HUES64 (cell line): Measurements from ENCODE around the gene TERT.

Experiments
- H3K27ac ChIP-seq: 2 replicates; pipeline ENCODE4 v1.7.0; 2013; ENCODE audit warnings: low read depth, low read length, inconsistent platforms
- H3K27me3 ChIP-seq: 2 replicates; pipeline ENCODE4 v1.6.1; 2013; ENCODE audit warnings: mild to moderate bottlenecking, low read length; ENCODE audit not compliant: insufficient read depth
- H3K36me3 ChIP-seq: 2 replicates; pipeline ENCODE4 v1.6.1; 2013; ENCODE audit warnings: mild to moderate bottlenecking, low read length; ENCODE audit not compliant: insufficient read depth
- H3K4me1 ChIP-seq: 2 replicates; pipeline ENCODE4 v1.6.1; 2013; ENCODE audit warnings: mild to moderate bottlenecking, low read length, moderate library complexity; ENCODE audit not compliant: insufficient read depth
- H3K4me3 ChIP-seq: 2 replicates; pipeline ENCODE4 v1.5.1; 2013; ENCODE audit warnings: mild to moderate bottlenecking, low read length, moderate library complexity
- H3K9ac ChIP-seq: 2 replicates; pipeline ENCODE4 v1.6.1; 2013; ENCODE audit warnings: mild to moderate bottlenecking, low read depth, low read length
- H3K9me3 ChIP-seq: 2 replicates; pipeline ENCODE4 v1.6.1; 2013; ENCODE audit warnings: low read depth, low read length; ENCODE audit not compliant: insufficient read depth
- WGBS: fragments of 150-250, 120-280 bp; methylation state at CpG from one replicate; pipeline ENCODE4 v1.1.7; 2013; ENCODE audit warnings: missing lambda C conversion rate; 5-methylcytosine and 5-hydroxymethylcytosine counted together

TERT gene

DNA sequence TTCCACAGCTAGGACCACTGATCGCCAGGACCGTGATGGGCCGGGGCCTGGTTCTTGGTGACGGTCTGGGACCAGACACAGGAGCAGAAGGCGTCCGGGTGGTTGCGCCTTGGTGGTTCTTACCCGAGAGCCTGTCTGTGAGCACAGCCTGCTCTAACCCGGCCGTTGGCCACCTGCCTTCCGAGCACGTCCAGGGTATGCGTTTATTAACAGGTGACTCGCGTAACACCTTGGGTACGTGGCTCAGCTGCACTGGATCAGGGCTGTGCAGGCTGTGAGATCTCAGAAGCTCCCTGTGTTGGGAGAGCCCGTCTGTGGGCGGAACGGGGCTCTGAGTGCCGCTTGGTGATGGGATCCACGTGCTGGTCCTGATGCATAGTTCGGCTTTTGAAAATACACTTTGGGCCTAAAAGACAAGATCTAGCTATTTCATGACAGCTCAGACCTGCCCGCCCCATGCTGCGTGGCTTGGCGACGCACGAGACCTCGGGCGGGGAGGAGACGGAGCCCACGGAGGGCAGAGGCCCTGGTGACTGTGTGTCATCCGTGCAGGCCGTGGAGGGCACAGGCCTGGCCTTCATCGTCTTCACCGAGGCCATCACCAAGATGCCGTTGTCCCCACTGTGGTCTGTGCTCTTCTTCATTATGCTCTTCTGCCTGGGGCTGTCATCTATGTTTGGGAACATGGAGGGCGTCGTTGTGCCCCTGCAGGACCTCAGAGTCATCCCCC, 76.4 kb downstream of the TERT start:
- Histone ChIP-seq H3K9ac (no peak overlapping the region), H3K36me3 (no peaks in the 10 kb centered on the region), H3K4me3 (no peak overlapping the region), H3K27me3 (no peaks in the 10 kb centered on the region), H3K4me1 (no peaks in the 10 kb centered on the region), H3K27ac (no peak overlapping the region), H3K9me3 (no peaks in the 10 kb centered on the region)
- 94% methylated on average over 38 of the region's 38 CpGs for WGBS

DNA sequence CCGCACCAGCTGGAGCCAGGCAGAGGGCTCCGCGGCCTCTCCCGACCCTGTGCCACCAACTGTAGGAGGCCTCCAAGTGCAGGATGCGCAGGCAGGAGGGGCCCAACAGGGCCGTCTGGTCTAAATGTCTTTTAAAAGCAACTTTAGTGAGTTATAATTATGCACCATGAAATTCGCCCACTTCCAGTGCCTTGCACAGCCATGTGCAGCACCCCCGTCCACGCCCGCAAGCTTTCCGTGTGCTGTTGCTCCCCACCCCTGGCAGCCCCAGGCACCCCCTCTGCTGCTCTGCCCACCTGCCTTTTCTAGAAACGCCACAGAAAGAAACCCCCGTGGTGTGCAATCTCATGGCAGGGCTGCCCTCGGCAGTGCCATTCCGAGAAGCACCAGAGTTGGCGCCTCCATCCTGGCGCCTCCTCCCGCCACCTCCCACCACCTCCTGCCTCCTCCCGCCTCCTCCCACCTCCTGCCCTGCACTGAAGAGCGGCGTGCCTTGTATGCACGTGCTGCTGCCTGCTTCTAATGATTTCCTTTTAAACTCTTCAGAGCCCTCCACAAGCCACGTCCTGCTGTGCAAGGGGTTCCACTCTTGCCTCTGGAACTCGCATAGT, 77.2 kb downstream of the TERT start:
- Histone ChIP-seq H3K27me3 (no peaks in the 10 kb centered on the region), H3K9me3 (no peaks in the 10 kb centered on the region), H3K27ac (no peak overlapping the region), H3K36me3 (no peaks in the 10 kb centered on the region), H3K4me1 (no peaks in the 10 kb centered on the region), H3K9ac (no peak overlapping the region), H3K4me3 (no peak overlapping the region)
- WGBS = 80% methylated on average over 24 of the region's 24 CpGs

DNA sequence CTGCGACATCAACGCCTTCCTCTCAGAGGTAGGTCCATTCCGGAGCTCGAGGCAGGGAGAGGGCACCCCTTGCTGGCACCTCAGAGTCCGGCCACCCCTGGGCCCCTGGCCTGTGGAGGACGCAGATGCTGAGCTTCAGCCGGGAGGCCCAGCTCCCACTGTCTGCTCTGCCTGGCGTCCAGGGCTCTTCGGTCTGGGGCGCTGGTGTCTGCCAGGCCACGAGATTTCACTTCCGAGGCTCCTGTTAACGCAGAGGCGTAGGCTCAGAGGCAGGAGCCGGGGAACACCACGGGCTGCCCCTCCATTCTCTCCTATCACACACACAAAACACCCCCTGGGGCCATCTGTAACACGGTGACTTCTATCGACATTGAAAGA, 78.0 kb downstream of the TERT start:
- Histone ChIP-seq H3K27me3 (no peaks in the 10 kb centered on the region), H3K27ac (no peak overlapping the region), H3K4me3 (no peak overlapping the region), H3K9me3 (no peaks in the 10 kb centered on the region), H3K4me1 (no peaks in the 10 kb centered on the region), H3K9ac (no peak overlapping the region), H3K36me3 (no peaks in the 10 kb centered on the region)
- WGBS = 89% methylated on average over 18 of the region's 18 CpGs

DNA sequence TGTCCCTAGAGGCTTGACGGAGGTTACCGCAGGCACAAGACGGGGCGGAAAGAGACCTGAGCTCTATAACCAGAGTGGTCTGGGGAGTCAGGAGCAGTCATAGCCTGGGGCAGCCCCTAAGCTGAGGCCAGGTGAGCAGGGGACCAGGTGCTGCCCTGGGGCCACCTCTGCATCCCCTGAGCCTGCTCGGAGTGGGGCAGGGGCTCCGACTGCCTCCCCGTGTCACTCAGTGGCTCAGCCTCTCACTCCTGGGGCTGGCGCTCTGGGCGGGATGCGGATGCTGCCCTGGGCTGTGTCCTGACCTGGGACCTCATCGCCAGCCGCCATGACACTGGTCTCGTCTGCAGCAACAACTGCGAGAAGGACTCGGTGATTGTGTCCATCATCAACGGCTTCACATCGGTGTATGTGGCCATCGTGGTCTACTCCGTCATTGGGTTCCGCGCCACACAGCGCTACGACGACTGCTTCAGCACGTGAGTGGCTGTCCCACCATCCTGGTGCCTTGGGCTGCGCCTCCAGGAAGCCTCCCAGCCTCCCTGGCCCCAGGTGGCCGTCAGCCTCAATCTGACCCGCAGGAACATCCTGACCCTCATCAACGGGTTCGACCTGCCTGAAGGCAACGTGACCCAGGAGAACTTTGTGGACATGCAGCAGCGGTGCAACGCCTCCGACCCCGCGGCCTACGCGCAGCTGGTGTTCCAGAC, 78.5 kb downstream of the TERT start:
- H3K36me3 ChIP-seq = no peaks in the 10 kb centered on the region
- no peak overlapping the region for H3K9ac ChIP-seq
- H3K27me3 ChIP-seq = no peaks in the 10 kb centered on the region
- no peak overlapping the region for H3K4me3 ChIP-seq
- H3K9me3 ChIP-seq = no peaks in the 10 kb centered on the region
- WGBS = 94% methylated on average over 38 of the region's 38 CpGs
- H3K4me1 ChIP-seq = no peaks in the 10 kb centered on the region
- H3K27ac ChIP-seq = no peak overlapping the region

DNA sequence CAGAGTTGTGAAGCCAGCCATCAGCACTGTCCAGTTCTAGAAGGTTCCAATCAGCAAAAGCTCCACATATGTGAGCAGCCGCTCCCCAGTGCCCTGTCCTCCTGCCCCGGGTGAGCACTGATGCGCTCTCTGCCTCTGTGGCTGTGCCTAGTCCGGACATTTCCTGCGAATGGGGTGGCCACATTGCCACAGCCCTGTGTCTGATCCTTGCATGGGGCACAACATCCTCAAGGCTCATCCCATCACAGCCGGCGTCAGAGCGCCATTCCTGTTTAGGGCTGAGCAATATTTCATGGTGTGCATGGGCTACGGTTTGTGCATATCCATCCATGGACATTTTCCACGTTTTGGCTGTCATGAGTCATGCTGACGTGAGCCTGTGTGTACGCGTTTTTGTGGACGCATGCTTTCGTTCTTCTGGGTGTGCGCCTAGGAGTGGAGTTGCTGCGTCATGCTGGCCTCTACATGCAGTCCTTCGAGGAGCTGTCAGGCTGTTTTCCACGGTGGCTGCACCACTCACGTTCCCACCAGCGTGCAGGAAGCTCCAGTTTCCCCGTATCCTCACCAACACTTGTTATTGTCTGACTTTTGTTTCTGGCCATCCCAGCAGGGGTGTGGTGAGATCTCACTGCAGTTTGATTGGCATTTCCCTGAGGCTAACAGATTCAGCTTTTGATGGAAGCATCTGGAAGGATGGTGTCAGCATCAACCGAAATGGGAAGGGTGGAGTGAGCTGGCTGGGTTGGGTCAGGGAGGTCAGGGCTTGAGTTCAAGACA, 79.4 kb downstream of the TERT start:
- H3K27ac ChIP-seq = no peak overlapping the region
- no peak overlapping the region for H3K9ac ChIP-seq
- no peaks in the 10 kb centered on the region for H3K9me3 ChIP-seq
- H3K4me3 ChIP-seq = no peak overlapping the region
- no peaks in the 10 kb centered on the region for H3K36me3 ChIP-seq
- 95% methylated on average over 23 of the region's 23 CpGs for WGBS
- H3K4me1 ChIP-seq = no peaks in the 10 kb centered on the region
- H3K27me3 ChIP-seq = no peaks in the 10 kb centered on the region

DNA sequence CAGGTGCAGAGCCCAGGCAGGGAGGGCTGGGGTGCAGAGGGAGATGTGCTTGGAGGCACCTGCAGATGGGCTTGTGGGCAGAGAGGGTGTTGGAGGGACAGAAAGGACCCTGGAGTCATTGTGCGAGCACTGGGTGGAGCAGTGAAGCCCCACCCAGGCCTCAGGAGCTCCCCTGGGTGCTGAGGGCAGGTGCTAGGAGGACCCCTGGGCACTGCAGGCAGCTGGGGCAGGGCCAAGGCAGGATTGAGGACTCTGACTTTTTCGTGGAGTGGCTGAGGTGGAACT, 80.0 kb downstream of the TERT start:
- H3K4me3 ChIP-seq = no peak overlapping the region
- no peaks in the 10 kb centered on the region for H3K9me3 ChIP-seq
- no peaks in the 10 kb centered on the region for H3K27me3 ChIP-seq
- WGBS = 87% methylated on average over 1 of the region's 2 CpGs
- H3K9ac ChIP-seq = no peak overlapping the region
- no peaks in the 10 kb centered on the region for H3K36me3 ChIP-seq
- no peak overlapping the region for H3K27ac ChIP-seq
- H3K4me1 ChIP-seq = no peaks in the 10 kb centered on the region

DNA sequence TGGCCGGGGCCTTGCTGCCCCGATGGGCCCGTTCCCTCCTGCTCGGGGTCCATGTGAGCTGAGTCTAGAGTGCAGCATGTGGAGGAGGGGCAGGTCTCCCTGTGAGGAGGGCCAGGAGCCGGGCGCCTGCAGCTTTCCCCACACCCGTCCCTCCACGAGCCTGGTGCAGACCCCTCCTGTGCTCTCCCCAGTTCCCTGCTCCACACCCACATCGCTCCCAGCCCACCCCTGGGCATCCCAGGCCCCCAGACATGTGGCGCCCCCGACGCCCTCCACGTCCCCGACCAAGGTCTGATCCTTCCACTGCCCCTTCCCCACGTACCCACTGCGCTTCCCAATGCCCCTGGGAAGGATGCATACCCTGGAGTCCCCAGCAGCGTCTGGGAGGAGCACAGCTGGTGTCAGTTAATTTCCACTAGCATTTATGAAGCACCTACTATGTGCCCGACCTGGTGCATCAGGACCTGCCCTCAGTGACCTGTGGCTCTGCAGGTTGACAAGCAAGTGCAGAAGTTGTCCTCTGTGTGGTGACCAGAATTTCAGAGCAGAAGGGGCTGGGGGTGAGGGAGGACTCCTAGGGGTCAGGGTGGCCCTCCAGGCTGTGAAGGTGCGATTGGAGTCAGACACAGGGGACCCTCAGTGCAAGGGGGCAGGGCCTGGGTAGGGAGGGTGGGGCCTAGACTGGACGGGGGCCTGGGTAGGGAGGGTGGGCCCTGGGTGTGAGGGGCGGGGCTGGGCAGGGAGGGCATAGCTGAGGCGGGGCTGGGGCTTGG, 80.5 kb downstream of the TERT start:
- H3K9me3 ChIP-seq = no peaks in the 10 kb centered on the region
- H3K27me3 ChIP-seq = no peaks in the 10 kb centered on the region
- no peaks in the 10 kb centered on the region for H3K4me1 ChIP-seq
- H3K36me3 ChIP-seq = no peaks in the 10 kb centered on the region
- 87% methylated on average over 22 of the region's 22 CpGs for WGBS
- H3K27ac ChIP-seq = no peak overlapping the region
- H3K4me3 ChIP-seq = no peak overlapping the region
- no peak overlapping the region for H3K9ac ChIP-seq

DNA sequence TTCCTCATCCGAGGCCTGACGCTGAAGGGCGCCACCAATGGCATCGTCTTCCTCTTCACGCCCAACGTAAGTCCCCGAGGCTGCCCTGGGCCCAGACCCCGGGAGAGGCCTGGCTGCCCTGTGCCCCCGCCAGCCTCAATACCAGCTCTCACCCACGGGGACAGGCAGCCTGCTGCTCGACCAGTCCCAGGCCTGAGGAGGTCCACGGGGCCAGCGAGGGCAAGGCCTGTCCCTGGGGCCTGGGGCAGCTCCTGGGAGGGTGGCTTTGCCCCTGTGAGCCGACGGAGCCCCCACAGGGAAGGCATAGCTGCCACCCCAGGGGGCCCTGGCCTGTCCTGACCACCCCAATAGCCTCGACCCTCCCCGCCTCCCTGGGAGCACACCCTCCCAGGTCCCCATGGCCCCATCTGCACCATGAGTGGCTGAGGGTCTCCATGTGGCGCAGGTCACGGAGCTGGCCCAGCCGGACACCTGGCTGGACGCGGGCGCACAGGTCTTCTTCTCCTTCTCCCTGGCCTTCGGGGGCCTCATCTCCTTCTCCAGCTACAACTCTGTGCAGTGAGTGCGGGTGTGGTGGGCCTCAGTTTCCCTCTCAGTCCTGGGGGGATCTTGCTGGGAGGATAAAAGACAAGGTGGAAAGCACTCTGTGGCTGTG, 81.2 kb downstream of the TERT start:
- Histone ChIP-seq H3K36me3 (no peaks in the 10 kb centered on the region), H3K4me3 (no peak overlapping the region)

DNA sequence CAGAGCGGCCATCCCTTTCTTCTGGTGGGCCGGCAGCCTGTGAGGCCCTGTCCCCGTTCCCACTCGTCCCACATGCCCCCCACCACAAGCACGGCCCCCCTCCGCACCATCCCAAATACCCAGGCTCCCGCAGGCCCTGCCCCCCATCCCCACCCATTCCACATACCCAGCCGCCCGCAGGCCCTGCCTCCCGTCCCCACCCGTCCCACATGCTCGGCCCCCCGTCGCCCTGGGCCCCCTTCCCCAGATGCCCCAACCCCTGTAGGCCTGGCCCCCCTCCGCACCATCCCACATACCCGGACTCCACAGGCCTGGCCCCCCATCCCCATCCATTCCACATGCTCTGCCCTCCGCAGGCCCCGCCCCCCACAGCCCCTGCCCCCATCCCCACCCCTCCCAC, 82.0 kb downstream of the TERT start:
- H3K4me1 ChIP-seq = no peaks in the 10 kb centered on the region
- no peaks in the 10 kb centered on the region for H3K36me3 ChIP-seq
- no peaks in the 10 kb centered on the region for H3K9me3 ChIP-seq
- no peak overlapping the region for H3K9ac ChIP-seq
- H3K4me3 ChIP-seq = no peak overlapping the region
- H3K27me3 ChIP-seq = no peaks in the 10 kb centered on the region
- no peak overlapping the region for H3K27ac ChIP-seq
- 86% methylated on average over 12 of the region's 18 CpGs for WGBS

More for the DNA sequence above, 81.2 kb downstream of the TERT start:
- Histone ChIP-seq H3K27me3 (no peaks in the 10 kb centered on the region), H3K9me3 (no peaks in the 10 kb centered on the region), H3K4me1 (no peaks in the 10 kb centered on the region), H3K9ac (no peak overlapping the region), H3K27ac (no peak overlapping the region)
- 90% methylated on average over 25 of the region's 25 CpGs for WGBS

DNA sequence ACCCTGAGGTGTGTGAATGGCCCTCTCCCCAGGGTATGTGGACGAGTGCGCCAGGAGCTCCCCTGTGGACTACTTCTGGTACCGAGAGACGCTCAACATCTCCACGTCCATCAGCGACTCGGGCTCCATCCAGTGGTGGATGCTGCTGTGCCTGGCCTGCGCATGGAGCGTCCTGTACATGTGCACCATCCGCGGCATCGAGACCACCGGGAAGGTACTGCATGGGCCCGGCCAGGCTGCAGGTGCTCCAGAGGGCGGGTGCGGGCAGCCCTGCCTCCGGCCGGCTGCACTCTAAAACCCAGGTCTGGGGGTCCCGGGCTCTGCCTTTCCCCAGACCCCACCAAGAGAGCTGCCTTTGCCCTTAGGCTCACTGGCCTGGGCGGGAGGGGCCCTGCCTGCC, 82.6 kb downstream of the TERT start:
- Histone ChIP-seq H3K4me1 (no peaks in the 10 kb centered on the region), H3K27ac (no peak overlapping the region), H3K27me3 (no peaks in the 10 kb centered on the region), H3K9ac (no peak overlapping the region), H3K9me3 (no peaks in the 10 kb centered on the region), H3K4me3 (no peak overlapping the region), H3K36me3 (no peaks in the 10 kb centered on the region)
- 93% methylated on average over 20 of the region's 20 CpGs for WGBS
